ENCODE measurements around the gene PSME3IP1.

The PSME3IP1 gene

DNA sequence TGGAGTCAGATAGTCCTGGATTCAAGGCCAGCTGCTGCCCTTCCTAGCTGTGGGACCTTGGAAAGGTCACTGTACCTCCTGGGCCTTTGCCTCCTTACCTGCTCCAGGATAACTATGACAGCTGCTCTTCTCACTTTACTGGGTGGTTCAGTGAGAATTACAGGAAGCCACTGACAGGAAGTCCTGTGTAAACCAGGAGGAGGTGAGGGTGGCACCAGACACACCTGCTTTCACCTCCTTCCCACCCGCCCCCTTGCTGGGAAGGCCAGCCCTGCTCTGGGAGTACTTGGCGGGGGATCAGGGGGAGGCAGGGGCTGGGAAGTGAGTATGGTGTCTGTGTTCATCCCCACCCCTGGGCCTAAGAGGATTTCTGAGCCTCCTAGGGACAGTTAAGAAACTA, 50.9 kb downstream of the PSME3IP1 start:
- Histone ChIP-seq H3K27me3 (ENCODE audit: insufficient read depth, poor library complexity, severe bottlenecking) (no peaks in the 10 kb centered on the region), H3K27ac (replicated peaks) (peak overlapping the region; percentile 12; the same call in 1 of the 2 replicates), H3K4me3 (replicated peaks; ENCODE audit: insufficient read depth, low read length) (no peak overlapping the region)
- TF ChIP-seq POLR2AphosphoS5 (IDR thresholded peaks at IDR 0.05; ENCODE audit: low read depth) = no peak
- peak; percentile 7; the same call in 1 of the 2 replicates for TF ChIP-seq SPI1 (IDR thresholded peaks at IDR 0.05; ENCODE audit: borderline replicate concordance, low read depth)
- DNase-seq (ENCODE audit: low read depth in 1 of 2, low spot score in 1 of 2) = no peak

DNA sequence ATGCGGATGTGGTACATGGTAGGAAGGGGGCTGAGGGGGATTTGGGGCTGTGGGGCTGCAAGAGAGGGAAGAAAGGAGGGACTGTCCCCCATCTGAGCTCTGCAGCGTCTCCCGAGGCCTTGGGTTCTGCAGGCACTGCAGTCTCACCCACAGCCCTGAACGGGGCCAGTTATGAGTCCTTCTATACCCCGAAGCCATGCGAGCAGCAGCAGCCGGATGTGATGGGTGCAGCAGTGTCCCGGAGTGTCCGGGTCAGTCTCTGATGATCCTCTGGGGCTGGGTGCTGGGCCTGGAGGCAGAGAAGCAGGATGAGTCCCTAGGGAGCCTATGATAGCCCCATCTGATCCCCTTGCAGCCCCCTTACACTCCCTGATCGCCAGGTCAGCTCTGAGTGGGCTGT, 52.0 kb downstream of the PSME3IP1 start:
- Histone ChIP-seq H3K27me3 (ENCODE audit: insufficient read depth, poor library complexity, severe bottlenecking) (no peaks in the 10 kb centered on the region), H3K4me3 (replicated peaks; ENCODE audit: insufficient read depth, low read length) (no peak overlapping the region), H3K27ac (replicated peaks) (no peak overlapping the region)
- no peak for DNase-seq (ENCODE audit: low read depth in 1 of 2, low spot score in 1 of 2)
- TF ChIP-seq POLR2AphosphoS5 (IDR thresholded peaks at IDR 0.05; ENCODE audit: low read depth) = no peak
- TF ChIP-seq SPI1 (IDR thresholded peaks at IDR 0.05; ENCODE audit: borderline replicate concordance, low read depth) = no peak
- TF ChIP-seq GABPA (IDR thresholded peaks at IDR 0.05; ENCODE audit: low read depth) = no peak
- TF ChIP-seq, protein P1, sequence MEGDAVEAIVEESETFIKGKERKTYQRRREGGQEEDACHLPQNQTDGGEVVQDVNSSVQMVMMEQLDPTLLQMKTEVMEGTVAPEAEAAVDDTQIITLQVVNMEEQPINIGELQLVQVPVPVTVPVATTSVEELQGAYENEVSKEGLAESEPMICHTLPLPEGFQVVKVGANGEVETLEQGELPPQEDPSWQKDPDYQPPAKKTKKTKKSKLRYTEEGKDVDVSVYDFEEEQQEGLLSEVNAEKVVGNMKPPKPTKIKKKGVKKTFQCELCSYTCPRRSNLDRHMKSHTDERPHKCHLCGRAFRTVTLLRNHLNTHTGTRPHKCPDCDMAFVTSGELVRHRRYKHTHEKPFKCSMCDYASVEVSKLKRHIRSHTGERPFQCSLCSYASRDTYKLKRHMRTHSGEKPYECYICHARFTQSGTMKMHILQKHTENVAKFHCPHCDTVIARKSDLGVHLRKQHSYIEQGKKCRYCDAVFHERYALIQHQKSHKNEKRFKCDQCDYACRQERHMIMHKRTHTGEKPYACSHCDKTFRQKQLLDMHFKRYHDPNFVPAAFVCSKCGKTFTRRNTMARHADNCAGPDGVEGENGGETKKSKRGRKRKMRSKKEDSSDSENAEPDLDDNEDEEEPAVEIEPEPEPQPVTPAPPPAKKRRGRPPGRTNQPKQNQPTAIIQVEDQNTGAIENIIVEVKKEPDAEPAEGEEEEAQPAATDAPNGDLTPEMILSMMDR (IDR thresholded peaks at IDR 0.05; ENCODE audit: insufficient read depth, low read length) = no peak
- TF ChIP-seq, protein P2, sequence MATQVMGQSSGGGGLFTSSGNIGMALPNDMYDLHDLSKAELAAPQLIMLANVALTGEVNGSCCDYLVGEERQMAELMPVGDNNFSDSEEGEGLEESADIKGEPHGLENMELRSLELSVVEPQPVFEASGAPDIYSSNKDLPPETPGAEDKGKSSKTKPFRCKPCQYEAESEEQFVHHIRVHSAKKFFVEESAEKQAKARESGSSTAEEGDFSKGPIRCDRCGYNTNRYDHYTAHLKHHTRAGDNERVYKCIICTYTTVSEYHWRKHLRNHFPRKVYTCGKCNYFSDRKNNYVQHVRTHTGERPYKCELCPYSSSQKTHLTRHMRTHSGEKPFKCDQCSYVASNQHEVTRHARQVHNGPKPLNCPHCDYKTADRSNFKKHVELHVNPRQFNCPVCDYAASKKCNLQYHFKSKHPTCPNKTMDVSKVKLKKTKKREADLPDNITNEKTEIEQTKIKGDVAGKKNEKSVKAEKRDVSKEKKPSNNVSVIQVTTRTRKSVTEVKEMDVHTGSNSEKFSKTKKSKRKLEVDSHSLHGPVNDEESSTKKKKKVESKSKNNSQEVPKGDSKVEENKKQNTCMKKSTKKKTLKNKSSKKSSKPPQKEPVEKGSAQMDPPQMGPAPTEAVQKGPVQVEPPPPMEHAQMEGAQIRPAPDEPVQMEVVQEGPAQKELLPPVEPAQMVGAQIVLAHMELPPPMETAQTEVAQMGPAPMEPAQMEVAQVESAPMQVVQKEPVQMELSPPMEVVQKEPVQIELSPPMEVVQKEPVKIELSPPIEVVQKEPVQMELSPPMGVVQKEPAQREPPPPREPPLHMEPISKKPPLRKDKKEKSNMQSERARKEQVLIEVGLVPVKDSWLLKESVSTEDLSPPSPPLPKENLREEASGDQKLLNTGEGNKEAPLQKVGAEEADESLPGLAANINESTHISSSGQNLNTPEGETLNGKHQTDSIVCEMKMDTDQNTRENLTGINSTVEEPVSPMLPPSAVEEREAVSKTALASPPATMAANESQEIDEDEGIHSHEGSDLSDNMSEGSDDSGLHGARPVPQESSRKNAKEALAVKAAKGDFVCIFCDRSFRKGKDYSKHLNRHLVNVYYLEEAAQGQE (IDR thresholded peaks at IDR 0.05; ENCODE audit: insufficient replicate concordance, low read depth) = no peak

DNA sequence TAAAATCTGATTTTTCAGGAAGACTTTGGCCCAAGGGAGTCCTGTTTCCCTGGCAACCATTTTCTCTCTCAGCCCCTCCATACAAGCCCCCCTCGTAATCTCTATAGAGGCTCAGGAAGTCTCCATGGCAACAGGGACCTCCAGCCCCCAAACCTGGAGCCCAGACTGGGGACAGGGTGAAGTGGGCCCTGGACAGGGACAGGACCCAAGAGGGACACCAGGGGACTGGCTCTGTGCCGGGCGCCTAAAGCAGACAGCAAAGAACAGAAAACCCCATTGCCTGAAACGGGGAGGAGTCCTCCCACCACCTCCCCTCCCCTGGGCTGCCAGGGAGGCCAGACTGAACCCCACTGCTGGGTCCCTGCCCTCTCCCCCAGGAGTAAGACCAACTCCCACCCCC, 52.8 kb downstream of the PSME3IP1 start:
- no peak overlapping the region for H3K4me3 ChIP-seq (replicated peaks; ENCODE audit: insufficient read depth, low read length)
- no peak for DNase-seq (ENCODE audit: low read depth in 1 of 2, low spot score in 1 of 2)
- H3K27ac ChIP-seq (replicated peaks) = no peak overlapping the region
- H3K27me3 ChIP-seq (ENCODE audit: insufficient read depth, poor library complexity, severe bottlenecking) = no peaks in the 10 kb centered on the region
- TF ChIP-seq, protein P1 (IDR thresholded peaks at IDR 0.05; ENCODE audit: insufficient read depth, low read length) = no peak
- no peak for TF ChIP-seq POLR2AphosphoS5 (IDR thresholded peaks at IDR 0.05; ENCODE audit: low read depth)
- TF ChIP-seq, protein P2 (IDR thresholded peaks at IDR 0.05; ENCODE audit: insufficient replicate concordance, low read depth) = no peak
- no peak for TF ChIP-seq SPI1 (IDR thresholded peaks at IDR 0.05; ENCODE audit: borderline replicate concordance, low read depth)
- no peak for TF ChIP-seq GABPA (IDR thresholded peaks at IDR 0.05; ENCODE audit: low read depth)

DNA sequence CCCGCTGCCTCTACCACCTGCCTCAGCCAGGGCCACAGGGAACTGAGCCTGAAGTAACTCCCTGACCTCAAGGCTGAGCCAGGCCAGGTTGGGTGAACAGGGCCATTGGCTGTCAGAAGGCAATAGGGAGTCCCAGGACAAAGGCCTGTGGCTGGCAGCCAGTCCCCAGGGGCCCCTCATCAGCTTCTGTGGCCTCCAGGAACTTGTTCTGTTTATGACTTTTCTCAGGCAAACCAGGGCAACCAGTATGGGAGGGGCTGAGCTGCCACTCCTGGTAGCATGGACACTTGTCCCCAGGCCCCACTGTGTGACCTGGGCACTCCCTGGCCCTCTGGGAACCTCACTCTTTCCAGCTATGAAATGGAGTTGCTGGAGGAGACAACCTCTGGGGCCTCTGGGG, 53.4 kb downstream of the PSME3IP1 start:
- DNase-seq (ENCODE audit: low read depth in 1 of 2, low spot score in 1 of 2) = peak in 1 of 2 experiments; percentile 44

More for the DNA sequence above, 53.4 kb downstream of the PSME3IP1 start:
- H3K27ac ChIP-seq (replicated peaks) = no peak overlapping the region
- H3K27me3 ChIP-seq (ENCODE audit: insufficient read depth, poor library complexity, severe bottlenecking) = no peaks in the 10 kb centered on the region
- H3K4me3 ChIP-seq (replicated peaks; ENCODE audit: insufficient read depth, low read length) = no peak overlapping the region
- TF ChIP-seq GABPA (IDR thresholded peaks at IDR 0.05; ENCODE audit: low read depth) (no peak), POLR2AphosphoS5 (IDR thresholded peaks at IDR 0.05; ENCODE audit: low read depth) (no peak)
- TF ChIP-seq, protein P1 (IDR thresholded peaks at IDR 0.05; ENCODE audit: insufficient read depth, low read length) = no peak
